Breast epithelium (tissue), 3 donors: ENCODE measurements around the gene EHHADH.

Experiments used
- CTCF ChIP-seq, 3 donors: fragments of 450-650 bp; IDR thresholded peaks; one replicate each; pipeline ENCODE4 v1.5.1; 2016 to 2017; ENCODE audit warnings: antibody characterized with exemption in 3 of 3, mild to moderate bottlenecking in 3 of 3, moderate library complexity in 3 of 3
- POLR2A ChIP-seq: fragments of 450-650 bp; IDR thresholded peaks from one replicate; pipeline ENCODE4 v1.6.1; 2016; ENCODE audit warnings: antibody characterized with exemption, mild to moderate bottlenecking, moderate library complexity
- POLR2AphosphoS5 ChIP-seq, 3 donors: sonication (generic); formaldehyde crosslinking; IDR thresholded peaks; one replicate each; pipeline ENCODE4 v1.6.1; 2017; ENCODE audit warnings: antibody characterized with exemption in 3 of 3

- TF ChIP-seq POLR2A (no peak), POLR2AphosphoS5 (IDR thresholded peaks at IDR 0.05) (no peak), CTCF (IDR thresholded peaks at IDR 0.05) (no peak)
These were observed 9.6 kb upstream of the EHHADH start for GRCh38 chr3:185263423-185263822.
